Smooth muscle cell (in vitro differentiated cells): Measurements from ENCODE around the gene KCTD17. TPM values are rescaled to one million over a fixed set of nuclear protein-coding genes. Genes with fewer than 3 reads are reported as not detected.

ENCODE experiments used
- DNase-seq: peaks from one replicate; lab custom pipeline; 2025; ENCODE audit not compliant: unreplicated experiment; lab: John Stamatoyannopoulos, UW
- H2AFZ ChIP-seq: fragments of 200-600 bp; sonication (generic); 2 replicates; pipeline ENCODE4 v1.6.0; 2016; ENCODE audit warnings: antibody characterized with exemption, low read depth, mild to moderate bottlenecking
- H3F3A ChIP-seq: fragments of 200-600 bp; sonication (generic); 2 replicates; pipeline ENCODE4 v1.6.0; 2017; ENCODE audit warnings: antibody characterized with exemption, low read depth
- H3K27ac ChIP-seq: fragments of 200-600 bp; sonication (generic); 2 replicates; pipeline ENCODE4 v1.5.1; 2016; ENCODE audit warnings: low read depth, mild to moderate bottlenecking
- H3K27me3 ChIP-seq: fragments of 200-600 bp; sonication (generic); 2 replicates; pipeline ENCODE4 v1.6.1; 2016; ENCODE audit warnings: low read depth, mild to moderate bottlenecking
- H3K36me3 ChIP-seq: fragments of 200-600 bp; sonication (generic); 2 replicates; pipeline ENCODE4 v1.5.1; 2016; ENCODE audit warnings: low read depth
- H3K4me1 ChIP-seq: fragments of 200-600 bp; sonication (generic); 2 replicates; pipeline ENCODE4 v1.5.1; 2016; ENCODE audit warnings: low read depth
- H3K4me2 ChIP-seq: fragments of 200-600 bp; sonication (generic); 2 replicates; pipeline ENCODE4 v1.6.0; 2016; ENCODE audit warnings: mild to moderate bottlenecking
- H3K4me3 ChIP-seq: fragments of 200-600 bp; sonication (generic); 2 replicates; pipeline ENCODE4 v1.5.1; 2016; ENCODE audit warnings: mild to moderate bottlenecking
- H3K79me2 ChIP-seq: fragments of 200-600 bp; sonication (generic); 2 replicates; pipeline ENCODE4 v1.6.0; 2016; ENCODE audit warnings: low read depth, mild to moderate bottlenecking
- H3K9ac ChIP-seq: fragments of 200-600 bp; sonication (generic); 2 replicates; pipeline ENCODE4 v1.6.0; 2016; ENCODE audit warnings: low read depth
- H3K9me3 ChIP-seq: fragments of 200-600 bp; sonication (generic); replicated peaks from 2 replicates; pipeline ENCODE4 v1.5.1; 2016; ENCODE audit warnings: low read depth
- H4K20me1 ChIP-seq: fragments of 200-600 bp; sonication (generic); 2 replicates; pipeline ENCODE4 v1.6.0; 2016; ENCODE audit warnings: low read depth
- CTCF ChIP-seq: fragments of 200-600 bp; sonication (generic); IDR thresholded peaks from 2 replicates; pipeline ENCODE4 v1.5.1; 2017; ENCODE audit warnings: borderline replicate concordance, mild to moderate bottlenecking, antibody characterized with exemption; ENCODE audit not compliant: insufficient read depth, poor library complexity, severe bottlenecking
- WGBS: methylation state at CpG from one replicate; pipeline ENCODE4 v1.1.7; 2016; ENCODE audit warnings: low lambda C conversion rate; 5-methylcytosine and 5-hydroxymethylcytosine counted together
- polyA plus RNA-seq: library from polyadenylated mRNA; unstranded; fragments of >200 nt; fragmentation: Nextera tagmentation; extraction: Ambion mirVana; gene quantifications from 2 replicates; pipeline ENCODE4 v1.2.1, GENCODE V29; 2016
- small RNA-seq: library from RNA; depleted of rRNA; stranded (forward); fragments of <200 nt; gene quantifications from one replicate; pipeline ENCODE3, GENCODE V24; 2014
- total RNA-seq: library from RNA; depleted of rRNA; stranded (reverse); fragments of >200 nt; gene quantifications from 2 replicates; pipeline ENCODE4 v1.2.3, GENCODE V29; 2014

Gene KCTD17
- total and polyA plus RNA-seq, 2 experiments from 2014 or later = 20.0 to 36.9 TPM

- Histone ChIP-seq H3K9me3 (no peaks in the 10 kb centered on the region), H3K36me3 (no peaks in the 10 kb centered on the region), H4K20me1 (no peaks in the 10 kb centered on the region), H3K4me3 (no peak overlapping the region), H3K4me1 (no peaks in the 10 kb centered on the region), H3K79me2 (no peaks in the 10 kb centered on the region), H3K27ac (no peak overlapping the region), H3K27me3 (no peaks in the 10 kb centered on the region), H3F3A (no peaks in the 10 kb centered on the region), H2AFZ (no peak overlapping the region), H3K4me2 (no peak overlapping the region), H3K9ac (no peak overlapping the region)
- DNase-seq = no peak
- no peak for TF ChIP-seq CTCF
- 78% methylated on average over 12 of the region's 12 CpGs for WGBS
These were observed 60.7 kb downstream of the KCTD17 start for GRCh38 chr22:37112084-37112728.

Small RNA genes lying within 50 kb of the gene (small RNA-seq; reads per million reads assigned to genes)
- gene RF00019 = not detected

Other genes with a start within 250 kb of the KCTD17 start
- gene PVALB, start 234.7 kb upstream of the KCTD17 start, total RNA-seq = not detected in 2 replicates
- not detected in 2 replicates for gene PVALB, start 234.7 kb upstream of the KCTD17 start, polyA plus RNA-seq
- not detected in 2 replicates for gene NCF4, start 190.7 kb upstream of the KCTD17 start, total RNA-seq
- gene NCF4, start 190.7 kb upstream of the KCTD17 start, polyA plus RNA-seq = 0.15 and 0.41 TPM in 2 replicates
- gene CSF2RB, start 138.1 kb upstream of the KCTD17 start, total RNA-seq = 0.22 TPM in 1 of 2 replicates, not detected in the other
- 0.25 and 0.43 TPM in 2 replicates for gene CSF2RB, start 138.1 kb upstream of the KCTD17 start, polyA plus RNA-seq
- gene TST, start 32.3 kb upstream of the KCTD17 start, total RNA-seq = 10.4 and 19.9 TPM in 2 replicates
- 15.0 and 17.5 TPM in 2 replicates for gene TST, start 32.3 kb upstream of the KCTD17 start, polyA plus RNA-seq
- gene MPST, start 32.0 kb upstream of the KCTD17 start, total RNA-seq = 49.9 and 55.3 TPM in 2 replicates
- 105 and 119 TPM in 2 replicates for gene MPST, start 32.0 kb upstream of the KCTD17 start, polyA plus RNA-seq
- gene TMPRSS6, start 58.0 kb downstream of the KCTD17 start, total RNA-seq = not detected in 2 replicates
- 0.69 TPM in 1 of 2 replicates, not detected in the other for gene TMPRSS6, start 58.0 kb downstream of the KCTD17 start, polyA plus RNA-seq
- 0.76 and 1.1 TPM in 2 replicates for gene IL2RB, start 98.2 kb downstream of the KCTD17 start, total RNA-seq
- 3.6 and 3.8 TPM in 2 replicates for gene IL2RB, start 98.2 kb downstream of the KCTD17 start, polyA plus RNA-seq
- 11.8 and 14.3 TPM in 2 replicates for gene C1QTNF6, start 136.5 kb downstream of the KCTD17 start, total RNA-seq
- 26.8 and 33.6 TPM in 2 replicates for gene C1QTNF6, start 136.5 kb downstream of the KCTD17 start, polyA plus RNA-seq
- not detected in 2 replicates for gene SSTR3, start 160.7 kb downstream of the KCTD17 start, total RNA-seq
- gene SSTR3, start 160.7 kb downstream of the KCTD17 start, polyA plus RNA-seq = not detected in 2 replicates
- 3.6 and 6.5 TPM in 2 replicates for gene RAC2, start 192.5 kb downstream of the KCTD17 start, total RNA-seq
- gene RAC2, start 192.5 kb downstream of the KCTD17 start, polyA plus RNA-seq = 3.3 and 4.0 TPM in 2 replicates
- gene CYTH4, start 230.8 kb downstream of the KCTD17 start, total RNA-seq = not detected in 2 replicates
- gene CYTH4, start 230.8 kb downstream of the KCTD17 start, polyA plus RNA-seq = not detected in 2 replicates